SJSA1 (cell line): ENCODE data around the gene WDR64. TPM values are rescaled to one million over a fixed set of nuclear protein-coding genes. Genes with fewer than 3 reads are reported as not detected.
A peak's percentile ranks its signal among the peaks of the same experiment; 100 is the strongest.

Experiments
- DNase-seq, 2 experiments: peaks; one replicate each; pipeline ENCODE4 v3.0.0-alpha.2; 2015 to 2020; ENCODE audit warnings: low spot score in 2 of 2, low read depth in 1 of 2
- H3K27ac ChIP-seq: fragments of 250-450 bp; sonication (Bioruptor Pico); 2 replicates; pipeline ENCODE4 v1.5.1; 2020; ENCODE audit warnings: mild to moderate bottlenecking, moderate library complexity
- H3K27me3 ChIP-seq: fragments of 250-450 bp; sonication (Bioruptor Pico); replicated peaks from 2 replicates; pipeline ENCODE4 v1.5.1; 2020; ENCODE audit warnings: mild to moderate bottlenecking, moderate library complexity
- H3K36me3 ChIP-seq: fragments of 250-450 bp; sonication (Bioruptor Pico); 2 replicates; pipeline ENCODE4 v1.5.1; 2020; ENCODE audit warnings: mild to moderate bottlenecking
- H3K4me1 ChIP-seq: fragments of 250-450 bp; sonication (Bioruptor Pico); replicated peaks from 2 replicates; pipeline ENCODE4 v1.6.1; 2021; ENCODE audit warnings: mild to moderate bottlenecking
- H3K4me3 ChIP-seq: fragments of 250-450 bp; sonication (Bioruptor Pico); 2 replicates; pipeline ENCODE4 v1.5.1; 2020; ENCODE audit warnings: mild to moderate bottlenecking
- H3K9me3 ChIP-seq: fragments of 250-450 bp; sonication (Bioruptor Pico); replicated peaks from 2 replicates; pipeline ENCODE4 v1.5.1; 2020; ENCODE audit warnings: mild to moderate bottlenecking
- total RNA-seq: library from RNA; depleted of rRNA; stranded (reverse); fragments of >200 nt; shearing (Covaris generic); gene quantifications from 2 replicates; pipeline ENCODE4 v1.2.3, GENCODE V29; 2014; rRNA removed

The WDR64 gene
- total RNA-seq, result 0.24 TPM in 1 of 2 replicates, not detected in the other

- no peaks in the 10 kb centered on the region for H3K27me3 ChIP-seq
- no peak for DNase-seq
- H3K9me3 ChIP-seq, result no peaks in the 10 kb centered on the region
- H3K27ac ChIP-seq, result no peak within 1 kb of the TSS
- peaks cover 6% of the 10 kb centered on the region; the same call in 1 of the 2 replicates for H3K4me1 ChIP-seq
- no peak within 1 kb of the TSS for H3K4me3 ChIP-seq
- H3K36me3 ChIP-seq, result no peaks in the 10 kb centered on the region
Measured at GRCh38 chr1:241652012-241652411, at the start of gene WDR64. TSS of gene WDR64 (plus strand) at chr1:241652281. CDS start at chr1:241652485, 204 bp downstream.

GRCh38 chr1:241603731-241604245 is 48.3 kb upstream of the WDR64 start:
- no peaks in the 10 kb centered on the region for H3K27me3 ChIP-seq
- DNase-seq, result no peak
- H3K4me3 ChIP-seq, result no peak overlapping the region
- peaks cover 10% of the 10 kb centered on the region for H3K36me3 ChIP-seq
- peak overlapping the region; percentile 24 for H3K27ac ChIP-seq
- no peaks in the 10 kb centered on the region for H3K9me3 ChIP-seq
- H3K4me1 ChIP-seq, result peaks cover 50% of the 10 kb centered on the region

- Histone ChIP-seq H3K36me3 (peaks cover 10% of the 10 kb centered on the region), H3K4me1 (peaks cover 63% of the 10 kb centered on the region), H3K9me3 (no peaks in the 10 kb centered on the region), H3K4me3 (no peak overlapping the region), H3K27ac (peak overlapping the region; percentile 24; the same call in 1 of the 2 replicates), H3K27me3 (no peaks in the 10 kb centered on the region)
- DNase-seq, result no peak
Measured at GRCh38 chr1:241605146-241605805, 46.8 kb upstream of the WDR64 start.

- no peak overlapping the region for H3K4me3 ChIP-seq
- no peaks in the 10 kb centered on the region for H3K27me3 ChIP-seq
- H3K9me3 ChIP-seq, result no peaks in the 10 kb centered on the region
- DNase-seq, result peak in 1 of 2 experiments; percentile 57
- peaks cover 68% of the 10 kb centered on the region for H3K4me1 ChIP-seq
- H3K36me3 ChIP-seq, result peaks cover 10% of the 10 kb centered on the region
- peak overlapping the region; percentile 24 for H3K27ac ChIP-seq
Measured at GRCh38 chr1:241606544-241606943, 45.5 kb upstream of the WDR64 start.

- no peak for DNase-seq
- Histone ChIP-seq H3K4me3 (no peak overlapping the region), H3K27me3 (no peaks in the 10 kb centered on the region), H3K9me3 (no peaks in the 10 kb centered on the region), H3K27ac (no peak overlapping the region; the same call in 1 of the 2 replicates), H3K36me3 (peaks cover 15% of the 10 kb centered on the region), H3K4me1 (peaks cover 75% of the 10 kb centered on the region)
Measured at GRCh38 chr1:241607497-241607896, 44.6 kb upstream of the WDR64 start.

GRCh38 chr1:241608379-241609033 is 43.6 kb upstream of the WDR64 start:
- H3K27me3 ChIP-seq, result no peaks in the 10 kb centered on the region
- H3K4me3 ChIP-seq, result no peak overlapping the region
- no peaks in the 10 kb centered on the region for H3K9me3 ChIP-seq
- DNase-seq, result no peak
- H3K4me1 ChIP-seq, result peaks cover 77% of the 10 kb centered on the region
- H3K36me3 ChIP-seq, result peaks cover 17% of the 10 kb centered on the region
- no peak overlapping the region for H3K27ac ChIP-seq

GRCh38 chr1:241610056-241610815 is 41.8 kb upstream of the WDR64 start:
- no peaks in the 10 kb centered on the region for H3K27me3 ChIP-seq
- H3K9me3 ChIP-seq, result no peaks in the 10 kb centered on the region
- H3K4me3 ChIP-seq, result no peak overlapping the region
- no peak overlapping the region for H3K27ac ChIP-seq
- H3K4me1 ChIP-seq, result peaks cover 68% of the 10 kb centered on the region
- peaks cover 17% of the 10 kb centered on the region for H3K36me3 ChIP-seq
- peak; percentile 54 to 62 for DNase-seq

- Histone ChIP-seq H3K4me1 (peaks cover 68% of the 10 kb centered on the region), H3K36me3 (peaks cover 15% of the 10 kb centered on the region)
- peak in 1 of 2 experiments; percentile 61 for DNase-seq
Measured at GRCh38 chr1:241611063-241611462, 41.0 kb upstream of the WDR64 start.

GRCh38 chr1:241611736-241612135 is 40.3 kb upstream of the WDR64 start:
- H3K27me3 ChIP-seq, result no peaks in the 10 kb centered on the region
- DNase-seq, result no peak
- H3K27ac ChIP-seq, result peak overlapping the region; percentile 71
- H3K4me1 ChIP-seq, result peaks cover 65% of the 10 kb centered on the region
- H3K9me3 ChIP-seq, result no peaks in the 10 kb centered on the region
- peaks cover 15% of the 10 kb centered on the region for H3K36me3 ChIP-seq
- H3K4me3 ChIP-seq, result no peak overlapping the region

More at GRCh38 chr1:241611063-241611462, 41.0 kb upstream of the WDR64 start:
- H3K4me3 ChIP-seq, result no peak overlapping the region
- H3K27ac ChIP-seq, result no peak overlapping the region
- no peaks in the 10 kb centered on the region for H3K27me3 ChIP-seq
- H3K9me3 ChIP-seq, result no peaks in the 10 kb centered on the region

- DNase-seq, result peak in 1 of 2 experiments; percentile 58
- H3K4me3 ChIP-seq, result no peak overlapping the region
- peaks cover 58% of the 10 kb centered on the region for H3K4me1 ChIP-seq
- H3K36me3 ChIP-seq, result peaks cover 15% of the 10 kb centered on the region
- H3K9me3 ChIP-seq, result no peaks in the 10 kb centered on the region
- peak overlapping the region; percentile 71 for H3K27ac ChIP-seq
- H3K27me3 ChIP-seq, result no peaks in the 10 kb centered on the region
Measured at GRCh38 chr1:241612533-241613477, 39.3 kb upstream of the WDR64 start.

- Histone ChIP-seq H3K36me3 (peaks cover 20% of the 10 kb centered on the region), H3K4me1 (peaks cover 46% of the 10 kb centered on the region), H3K27me3 (no peaks in the 10 kb centered on the region), H3K27ac (no peak overlapping the region), H3K9me3 (no peaks in the 10 kb centered on the region), H3K4me3 (no peak overlapping the region)
- no peak for DNase-seq
Measured at GRCh38 chr1:241614144-241614543, 37.9 kb upstream of the WDR64 start.

GRCh38 chr1:241614572-241614971 is 37.5 kb upstream of the WDR64 start:
- no peaks in the 10 kb centered on the region for H3K9me3 ChIP-seq
- no peak overlapping the region for H3K27ac ChIP-seq
- H3K4me3 ChIP-seq, result no peak overlapping the region
- peaks cover 20% of the 10 kb centered on the region for H3K36me3 ChIP-seq
- DNase-seq, result no peak
- peaks cover 43% of the 10 kb centered on the region for H3K4me1 ChIP-seq
- no peaks in the 10 kb centered on the region for H3K27me3 ChIP-seq
